NCI-H345 treated with DMSO at 0.1 percent for 48 hours (cell line): Measurements from ENCODE around the gene DVL3.
"Not testable (repeated sequence)": the region's sequence is repeated elsewhere in the genome, so short reads cannot be mapped to it uniquely, and the experiment has no call there.

Experiments used
- DNase-seq: peaks from one replicate; lab custom pipeline; 2025; ENCODE audit not compliant: unreplicated experiment; lab: John Stamatoyannopoulos, UW

DVL3 gene

GRCh38 chr3:184154885-184155643 lies at the start of gene DVL3:
TSS of gene DVL3 (plus strand) at chr3:184155377. CDS start at chr3:184155636, 259 bp downstream.
- peak; percentile 46 for DNase-seq

- no peak for DNase-seq
Observed at GRCh38 chr3:184110316-184110725, 44.9 kb upstream of the DVL3 start.

- DNase-seq = no peak
Observed at GRCh38 chr3:184116017-184116416, 39.2 kb upstream of the DVL3 start.

- DNase-seq = no peak
Observed at GRCh38 chr3:184117636-184118035, 37.5 kb upstream of the DVL3 start.

GRCh38 chr3:184121031-184121430 lies 34.1 kb upstream of the DVL3 start:
- DNase-seq = not testable (repeated sequence)

GRCh38 chr3:184126006-184126405 lies 29.2 kb upstream of the DVL3 start:
- DNase-seq = no peak

- peak; percentile 34 for DNase-seq
Observed at GRCh38 chr3:184129012-184129411, 26.2 kb upstream of the DVL3 start.

- DNase-seq = no peak
Observed at GRCh38 chr3:184132945-184133344, 22.2 kb upstream of the DVL3 start.

- peak; percentile 71 for DNase-seq
Observed at GRCh38 chr3:184133840-184134745, 21.1 kb upstream of the DVL3 start.

- no peak for DNase-seq
Observed at GRCh38 chr3:184134746-184135148, 20.4 kb upstream of the DVL3 start.

- DNase-seq = peak; percentile 91
Observed at GRCh38 chr3:184135149-184135910, 19.8 kb upstream of the DVL3 start, which contains the start of gene EIF2B5. TSS of gene EIF2B5 (plus strand) at chr3:184135358. CDS start at chr3:184135386, 28 bp downstream.

GRCh38 chr3:184135911-184136260 lies 19.3 kb upstream of the DVL3 start:
- no peak for DNase-seq

- DNase-seq = no peak
Observed at GRCh38 chr3:184140436-184140835, 14.7 kb upstream of the DVL3 start.

GRCh38 chr3:184142199-184142598 lies 13.0 kb upstream of the DVL3 start:
- no peak for DNase-seq

GRCh38 chr3:184143327-184143726 lies 11.8 kb upstream of the DVL3 start:
- no peak for DNase-seq

GRCh38 chr3:184144505-184144904 lies 10.7 kb upstream of the DVL3 start:
- DNase-seq = no peak

GRCh38 chr3:184145111-184145524 lies 10.1 kb upstream of the DVL3 start:
- DNase-seq = peak; percentile 51

GRCh38 chr3:184145751-184146270 lies 9.4 kb upstream of the DVL3 start:
- no peak for DNase-seq

- no peak for DNase-seq
Observed at GRCh38 chr3:184148076-184148475, 7.1 kb upstream of the DVL3 start.

GRCh38 chr3:184149123-184149522 lies 6.1 kb upstream of the DVL3 start:
- DNase-seq = no peak

- not testable (repeated sequence) for DNase-seq
Observed at GRCh38 chr3:184149770-184150169, 5.4 kb upstream of the DVL3 start.
